Measurements from ENCODE around the gene CDK1. TPM values are rescaled to one million over a fixed set of nuclear protein-coding genes. Genes with fewer than 3 reads are reported as not detected.

CDK1 gene
- total RNA-seq, 1 donor from 2014 or later, result 1.5 TPM

DNA sequence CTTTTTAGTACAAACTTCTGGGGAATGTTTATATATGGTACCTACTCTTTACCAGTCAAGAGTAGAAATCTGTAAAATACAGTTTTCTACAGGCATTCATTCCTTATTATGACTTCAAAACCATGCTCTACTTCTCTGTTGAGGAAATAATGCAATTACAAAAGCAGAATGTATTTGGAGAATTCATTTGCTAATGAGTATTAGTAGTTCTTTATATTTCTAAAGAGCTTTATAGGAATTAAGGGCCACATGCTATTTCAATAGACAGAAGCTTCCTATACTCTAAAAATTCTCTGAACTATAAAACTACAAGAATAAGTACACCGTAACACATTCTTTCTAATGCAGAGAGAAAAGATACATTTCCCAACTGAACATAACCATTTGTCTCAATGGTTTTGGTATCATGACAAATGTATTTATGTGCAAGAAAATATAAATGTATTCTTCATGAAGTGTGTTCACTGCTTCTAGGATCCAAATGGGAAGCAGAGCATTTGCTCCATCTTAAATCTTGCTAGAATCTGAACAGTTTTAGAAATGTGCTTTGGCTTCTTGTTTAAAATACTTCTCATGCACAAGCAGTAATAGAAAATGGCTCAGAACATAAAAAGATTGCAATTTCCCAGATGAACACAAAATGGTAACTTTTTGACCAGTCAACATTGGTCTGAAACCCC is 21.8 kb downstream of the CDK1 start:
- Mint-ChIP-seq H3K27ac (no peak overlapping the region), H3K4me3 (no peak overlapping the region), H3K36me3 (ENCODE audit: low read depth) (no peaks in the 10 kb centered on the region), H3K27me3 (no peaks in the 10 kb centered on the region), H3K4me1 (no peaks in the 10 kb centered on the region), H3K9me3 (no peaks in the 10 kb centered on the region)
- DNase-seq (no peak), ATAC-seq (ENCODE audit: low read depth) (no peak)
- POLR2A ChIA-PET, result no interaction called here
- intact Hi-C loops (cut with micrococcal nuclease), result no loop called here
- CTCF ChIA-PET, result no interaction called here
- TF ChIP-seq CTCF (IDR thresholded peaks at IDR 0.05), result no peak

- ChIA-PET CTCF (no interaction called here), POLR2A (no interaction called here)
- Mint-ChIP-seq H3K27ac (no peak overlapping the region), H3K9me3 (no peaks in the 10 kb centered on the region), H3K36me3 (ENCODE audit: low read depth) (no peaks in the 10 kb centered on the region), H3K4me1 (no peaks in the 10 kb centered on the region), H3K27me3 (no peaks in the 10 kb centered on the region), H3K4me3 (no peak overlapping the region)
- TF ChIP-seq CTCF (IDR thresholded peaks at IDR 0.05), result no peak
- intact Hi-C loops (cut with micrococcal nuclease), result no loop called here
- no peak for ATAC-seq (ENCODE audit: low read depth)
- no peak for DNase-seq
Measured at GRCh38 chr10:60800918-60801317, 22.6 kb downstream of the CDK1 start.

- Mint-ChIP-seq H3K4me1 (no peaks in the 10 kb centered on the region), H3K27me3 (no peaks in the 10 kb centered on the region), H3K36me3 (ENCODE audit: low read depth) (no peaks in the 10 kb centered on the region), H3K4me3 (no peak overlapping the region), H3K27ac (no peak overlapping the region), H3K9me3 (no peaks in the 10 kb centered on the region)
- TF ChIP-seq CTCF (IDR thresholded peaks at IDR 0.05), result no peak
- ChIA-PET POLR2A (no interaction called here), CTCF (no interaction called here)
- no peak for ATAC-seq (ENCODE audit: low read depth)
- intact Hi-C loops (cut with micrococcal nuclease), result no loop called here
- no peak for DNase-seq
Measured at GRCh38 chr10:60801522-60801921, 23.2 kb downstream of the CDK1 start.

GRCh38 chr10:60803433-60803832 is 25.2 kb downstream of the CDK1 start:
- DNase-seq (no peak), ATAC-seq (ENCODE audit: low read depth) (no peak)
- H3K27me3 Mint-ChIP-seq, result no peaks in the 10 kb centered on the region
- H3K36me3 Mint-ChIP-seq (ENCODE audit: low read depth), result no peaks in the 10 kb centered on the region
- no peak overlapping the region for H3K4me3 Mint-ChIP-seq
- intact Hi-C loops (cut with micrococcal nuclease), result no loop called here
- ChIA-PET CTCF (no interaction called here), POLR2A (no interaction called here)
- no peak for TF ChIP-seq CTCF (IDR thresholded peaks at IDR 0.05)
- no peaks in the 10 kb centered on the region for H3K9me3 Mint-ChIP-seq
- H3K4me1 Mint-ChIP-seq, result no peaks in the 10 kb centered on the region
- no peak overlapping the region for H3K27ac Mint-ChIP-seq

DNA sequence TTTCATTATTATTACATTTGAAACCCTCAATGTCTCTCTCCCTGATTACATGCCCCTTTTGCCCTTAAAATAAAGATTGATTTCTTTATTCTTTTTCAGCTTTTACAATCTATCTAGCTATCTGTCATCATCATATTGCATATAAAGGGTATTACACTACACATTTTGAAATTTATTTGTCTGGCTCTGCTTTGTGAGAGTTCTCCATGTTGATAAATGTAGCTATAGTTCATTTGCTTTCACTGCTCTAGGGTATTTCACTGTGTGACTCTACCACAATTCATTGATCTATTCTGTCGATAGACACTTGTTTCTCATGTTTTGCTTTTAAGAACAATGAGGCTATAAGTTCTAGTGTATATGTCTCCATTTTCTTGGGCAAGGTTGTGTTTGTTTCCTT is 25.6 kb downstream of the CDK1 start:
- CTCF ChIA-PET, result no interaction called here

More for the DNA sequence above, 25.6 kb downstream of the CDK1 start:
- Mint-ChIP-seq H3K4me1 (no peaks in the 10 kb centered on the region), H3K36me3 (ENCODE audit: low read depth) (no peaks in the 10 kb centered on the region), H3K4me3 (no peak overlapping the region), H3K27ac (no peak overlapping the region), H3K27me3 (no peaks in the 10 kb centered on the region), H3K9me3 (no peaks in the 10 kb centered on the region)
- ATAC-seq (ENCODE audit: low read depth) (no peak), DNase-seq (no peak)
- TF ChIP-seq CTCF (IDR thresholded peaks at IDR 0.05), result no peak
- POLR2A ChIA-PET, result no interaction called here
- intact Hi-C loops (cut with micrococcal nuclease), result no loop called here
